M059J (cell line): ENCODE measurements around the gene DNAJB12. TPM values are rescaled to one million over a fixed set of nuclear protein-coding genes. Genes with fewer than 3 reads are reported as not detected.
"Not testable (repeated sequence)": the region's sequence is repeated elsewhere in the genome, so short reads cannot be mapped to it uniquely, and the experiment has no call there.

Experiments used
- DNase-seq: peaks from one replicate; pipeline ENCODE4 v3.0.0-alpha.2; 2012; ENCODE audit warnings: low read depth
- total RNA-seq: library from RNA; depleted of rRNA; stranded (reverse); fragments of >200 nt; shearing (Covaris generic); gene quantifications from 2 replicates; pipeline ENCODE4 v1.2.3, GENCODE V29; 2014

The DNAJB12 gene
- total RNA-seq, 1 experiment from 2014 or later = 31.5 TPM

GRCh38 chr10:72353965-72354355 lies 759 bp downstream of the DNAJB12 start:
- peak; percentile 42 for DNase-seq

DNA sequence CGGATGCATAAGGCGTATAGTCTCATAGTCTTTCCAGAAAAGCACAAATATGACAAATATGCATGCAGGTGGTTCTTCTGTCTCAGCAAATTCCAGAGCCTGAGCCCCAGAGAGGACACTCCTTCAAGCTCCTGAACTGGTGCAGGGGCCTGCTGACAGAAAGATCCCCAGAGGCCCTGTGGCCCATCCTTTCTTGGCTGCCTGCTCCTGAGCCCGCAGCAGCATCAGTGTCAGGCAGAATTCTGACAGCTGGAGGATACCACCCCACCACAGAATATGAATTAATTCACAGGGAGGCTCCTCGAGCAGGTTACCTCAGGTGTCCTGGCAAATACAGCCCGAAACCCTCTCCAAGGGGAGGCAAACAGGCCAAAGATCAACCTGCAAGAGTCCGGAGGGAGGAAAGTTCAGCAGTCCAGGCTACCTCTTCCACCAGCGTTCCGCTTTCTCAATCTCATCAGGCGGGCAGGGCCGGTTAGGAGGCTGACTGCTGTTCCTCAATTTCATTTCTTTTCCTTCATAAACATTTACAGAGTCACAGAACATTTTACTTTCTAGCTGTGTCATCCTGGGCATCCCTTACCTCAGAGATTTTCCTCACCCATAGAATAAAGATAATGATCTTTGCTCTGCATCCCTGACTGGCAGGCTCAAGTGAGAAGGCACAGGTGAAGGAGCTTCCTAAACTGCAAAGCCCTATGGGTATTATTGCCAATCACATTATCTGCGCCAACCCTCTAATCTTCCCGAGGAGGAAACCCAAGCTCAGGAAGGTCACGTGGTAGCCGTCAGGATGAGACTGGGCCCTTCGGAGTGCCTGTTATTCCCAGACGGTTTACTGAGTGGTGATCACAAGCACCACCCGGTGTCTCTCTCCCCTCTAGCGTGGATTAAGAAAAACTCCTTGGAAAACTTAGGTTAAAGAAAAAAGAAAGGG lies 1.4 kb downstream of the DNAJB12 start:
- DNase-seq = peak; percentile 28

DNA sequence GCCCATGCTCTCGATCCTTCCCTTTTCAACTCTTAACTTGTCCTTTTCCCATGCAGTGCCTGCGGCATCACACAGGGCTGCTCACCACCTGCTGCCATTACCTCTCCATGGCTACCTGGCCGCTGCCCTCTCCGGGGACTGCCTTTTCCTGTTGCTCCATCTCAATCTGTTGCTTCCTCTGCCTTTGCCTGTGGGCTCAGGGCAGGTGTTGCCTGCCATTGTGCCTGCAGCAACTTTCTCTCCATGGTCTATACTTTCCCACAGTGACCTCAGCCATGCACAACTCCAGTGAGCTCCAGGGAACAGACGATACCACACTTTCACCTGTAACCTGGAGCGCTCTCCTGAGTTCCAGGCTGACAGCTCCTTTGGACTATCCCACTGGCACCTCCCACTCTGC lies 3.2 kb downstream of the DNAJB12 start:
- no peak for DNase-seq

DNA sequence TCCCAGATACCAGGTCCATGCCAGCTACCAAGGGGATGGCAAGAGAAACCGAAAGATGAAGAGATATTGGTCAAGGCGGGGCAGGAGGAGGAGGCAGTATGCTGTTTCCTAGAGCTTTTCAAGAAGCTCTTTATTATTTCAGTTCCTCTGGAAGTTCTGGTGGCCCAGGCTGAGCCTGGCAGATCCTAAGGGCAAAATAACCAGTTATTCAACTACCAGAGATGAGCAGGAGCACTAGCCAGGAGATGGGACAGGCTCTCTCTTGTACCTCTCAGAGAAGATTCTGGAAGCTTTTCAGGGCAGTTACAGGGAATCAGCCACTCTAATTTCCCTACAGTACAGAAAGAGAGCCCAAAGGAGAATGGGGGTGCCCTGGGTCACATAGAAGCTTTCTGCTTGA lies 5.3 kb downstream of the DNAJB12 start:
- no peak for DNase-seq

- DNase-seq = no peak
These were observed 6.4 kb downstream of the DNAJB12 start for GRCh38 chr10:72348282-72348681.

- DNase-seq = not testable (repeated sequence)
These were observed 8.6 kb downstream of the DNAJB12 start for GRCh38 chr10:72346117-72346516.

DNA sequence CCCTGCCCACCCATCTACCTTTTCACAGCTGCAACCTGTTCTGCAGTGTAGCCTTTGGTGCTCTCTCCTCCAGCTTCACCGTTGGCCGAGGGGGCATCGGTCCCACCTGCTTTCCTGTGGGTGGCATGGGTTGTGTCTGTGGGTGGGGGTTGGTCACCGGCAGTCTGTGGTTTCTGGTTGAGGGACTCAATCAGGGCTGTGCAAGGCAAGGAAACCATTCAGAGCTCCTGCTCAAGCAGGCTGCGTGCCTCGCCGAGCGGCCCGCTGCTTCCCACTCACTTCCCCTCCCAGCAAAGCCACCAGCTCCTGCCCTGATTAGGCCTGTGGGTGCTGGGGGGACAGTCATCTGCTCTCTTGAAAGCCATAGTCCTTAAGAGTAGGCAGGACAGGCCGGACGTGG lies 9.8 kb downstream of the DNAJB12 start:
- no peak for DNase-seq

GRCh38 chr10:72342911-72343310 lies 11.8 kb downstream of the DNAJB12 start:
- DNase-seq = no peak

DNA sequence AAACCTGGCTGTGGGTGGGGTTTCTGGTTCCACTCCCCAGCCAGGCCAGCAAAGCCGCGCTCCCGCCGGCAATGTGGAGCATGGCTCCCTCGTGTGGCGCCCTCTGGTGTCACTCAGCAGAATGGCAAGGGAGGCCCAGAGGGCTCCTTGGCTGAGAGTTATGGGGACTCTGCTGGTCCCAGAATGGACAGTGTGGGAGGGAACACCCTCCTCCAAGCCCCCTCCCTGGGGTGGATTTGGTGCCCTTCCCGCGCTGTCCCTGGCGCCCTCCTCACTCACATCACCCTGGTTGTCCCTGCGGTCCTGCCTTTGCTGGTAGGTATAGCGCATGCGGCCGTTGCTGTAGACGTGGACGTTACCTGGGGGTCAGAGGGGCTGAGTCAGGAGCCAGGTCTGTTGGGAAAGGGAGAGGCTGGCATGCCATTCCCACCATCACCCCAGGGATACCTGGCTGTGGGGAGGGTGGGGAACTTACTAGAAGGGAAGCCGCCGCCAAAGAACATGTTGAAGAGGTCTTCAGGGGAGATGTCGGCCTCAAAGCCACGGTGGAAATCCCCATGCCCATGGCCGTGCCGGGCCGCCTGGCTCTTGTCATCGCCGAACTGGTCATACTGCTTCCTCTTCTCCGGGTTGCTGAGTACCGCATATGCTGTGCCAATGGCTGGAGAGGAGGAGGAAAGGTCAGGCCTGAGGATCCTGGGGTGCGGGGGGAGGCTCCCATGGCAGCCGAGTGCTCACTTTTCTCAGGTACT lies 14.0 kb downstream of the DNAJB12 start:
- no peak for DNase-seq

DNA sequence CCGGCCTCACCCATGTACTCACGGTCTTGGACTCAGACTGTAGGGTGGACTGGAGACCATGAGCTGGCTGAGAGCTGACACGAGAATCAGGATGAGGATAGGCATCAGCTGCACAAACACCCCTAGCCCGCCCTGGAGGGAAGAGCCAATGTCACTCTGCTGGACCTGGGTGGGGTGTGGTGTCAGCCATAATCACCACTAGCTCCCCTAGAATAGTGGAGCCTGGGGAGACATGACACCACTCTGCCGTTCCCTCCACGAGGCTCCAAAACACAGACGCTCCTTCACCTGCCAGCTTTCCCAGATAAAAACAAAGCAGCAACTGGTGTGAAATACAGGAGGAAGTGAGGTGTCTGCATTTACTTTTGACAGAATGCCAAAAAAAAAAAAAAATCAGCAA lies 16.5 kb downstream of the DNAJB12 start:
- no peak for DNase-seq

GRCh38 chr10:72337722-72338121 lies 17.0 kb downstream of the DNAJB12 start:
- no peak for DNase-seq

- DNase-seq = peak; percentile 61
These were observed 17.6 kb downstream of the DNAJB12 start for GRCh38 chr10:72337039-72337629.

- DNase-seq = no peak
These were observed 18.3 kb downstream of the DNAJB12 start for GRCh38 chr10:72336259-72337038.

GRCh38 chr10:72335394-72336258 lies 19.1 kb downstream of the DNAJB12 start:
- DNase-seq = peak; percentile 88

- peak; percentile 96 for DNase-seq
These were observed 19.8 kb downstream of the DNAJB12 start for GRCh38 chr10:72334825-72335393.

DNA sequence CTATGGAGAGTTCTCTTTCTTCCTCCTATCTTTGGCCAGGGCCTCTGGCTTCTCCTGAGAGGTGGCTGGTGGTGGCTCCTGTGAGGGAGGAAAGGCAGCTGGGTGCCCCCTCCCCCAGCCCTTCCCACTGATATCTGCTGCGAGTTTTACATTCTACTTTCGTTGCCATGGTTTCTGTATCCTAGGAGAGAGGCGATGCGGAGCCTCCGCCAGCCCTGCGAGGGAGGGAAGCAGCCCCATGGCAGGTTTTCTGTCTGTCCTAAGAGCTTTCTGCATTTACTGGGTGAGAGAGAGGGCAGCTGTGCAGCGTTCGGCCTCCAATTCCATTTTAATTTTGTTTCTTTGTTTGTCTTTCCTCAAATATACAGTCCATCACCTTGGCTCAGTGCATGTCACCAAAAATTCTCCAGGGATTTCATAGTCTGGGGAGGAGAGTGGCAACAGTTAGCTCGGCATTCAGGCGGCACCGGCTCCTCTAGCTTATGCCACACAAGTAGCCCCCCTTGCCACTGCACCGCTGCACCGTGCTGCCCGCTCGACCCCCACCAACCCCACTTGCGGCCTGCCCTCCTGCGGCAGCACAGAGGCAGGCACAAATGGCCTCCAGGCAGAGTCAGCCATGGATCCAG lies 20.4 kb downstream of the DNAJB12 start:
- peak; percentile 59 for DNase-seq

DNA sequence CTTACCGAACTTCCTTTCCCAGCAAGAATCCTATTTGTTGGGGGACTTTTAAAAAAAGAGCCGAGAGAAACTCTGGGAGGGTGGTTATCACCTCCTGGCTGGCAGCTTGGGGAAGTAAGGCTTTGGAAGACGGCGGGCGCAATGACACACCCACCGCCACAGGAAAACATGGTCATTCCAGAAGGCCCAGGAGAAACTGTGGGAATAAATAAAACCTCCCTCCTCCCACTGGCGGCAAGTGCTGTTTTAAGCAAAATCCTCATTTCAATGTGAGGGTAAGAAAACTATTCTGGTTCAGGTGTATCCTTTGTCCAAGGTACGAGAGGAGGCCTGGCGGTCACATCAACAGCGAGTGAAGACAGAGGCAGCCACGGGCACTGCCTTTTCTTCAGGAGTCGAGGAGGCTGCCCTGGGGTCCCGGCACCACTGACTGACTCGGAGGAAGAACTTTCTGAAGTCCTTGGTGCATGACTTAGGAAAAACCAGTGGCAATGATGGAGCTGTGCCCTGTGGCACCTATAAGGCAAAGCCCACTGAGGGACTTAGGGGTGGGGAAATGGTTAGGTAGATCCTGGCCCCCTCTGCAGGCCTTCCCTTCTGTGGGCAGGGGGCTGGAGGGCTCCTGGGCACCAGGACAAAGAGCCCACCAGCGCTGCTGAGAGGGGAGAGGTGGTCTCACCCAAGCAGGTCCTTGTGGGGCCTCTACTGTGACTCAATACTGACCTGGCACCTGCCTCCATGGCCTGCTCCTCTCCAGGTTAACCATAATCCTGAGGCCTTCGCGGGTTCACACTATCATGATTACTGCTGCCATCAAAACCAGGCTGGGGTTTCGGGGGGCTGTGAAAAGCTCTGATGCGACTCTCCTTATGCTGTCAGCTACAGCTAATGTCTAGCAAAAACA lies 21.4 kb downstream of the DNAJB12 start:
- no peak for DNase-seq

DNA sequence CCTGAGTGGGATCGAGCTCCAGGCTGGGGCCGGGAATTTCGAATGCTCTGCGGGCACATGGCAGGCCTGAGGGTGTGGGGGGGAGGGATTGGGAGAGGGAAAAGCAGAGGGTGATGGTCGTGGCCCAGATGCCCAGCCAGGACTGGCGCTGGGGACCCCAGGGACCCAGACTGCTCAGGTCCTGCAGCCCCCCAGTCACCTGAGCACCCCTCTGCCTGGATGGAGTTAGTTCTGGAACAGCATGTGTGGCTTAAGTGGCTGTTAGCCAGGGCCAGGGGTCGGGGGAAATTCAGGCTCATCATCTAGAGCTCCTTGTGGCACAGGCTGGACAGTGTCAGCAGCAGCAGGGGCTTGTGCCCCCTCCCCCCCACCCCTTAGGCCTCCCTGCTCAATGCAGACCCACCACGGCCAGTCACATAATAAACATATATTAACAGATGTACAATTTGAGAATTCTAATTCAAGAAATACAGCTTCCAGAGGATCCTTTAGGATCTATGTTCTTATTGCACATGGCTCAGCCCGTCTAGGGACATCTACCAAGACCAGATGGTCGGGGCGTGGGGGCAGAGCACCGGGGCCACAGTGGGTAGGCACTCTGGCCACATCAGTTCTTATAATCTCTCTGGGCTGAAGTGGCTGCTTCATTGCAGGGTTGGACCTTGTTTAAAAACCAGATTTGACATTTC lies 22.2 kb downstream of the DNAJB12 start:
- DNase-seq = no peak
